ENCODE results near the gene IL16.

Gene IL16

GRCh38 chr15:81294516-81294880 lies 97.8 kb downstream of the IL16 start:
- no peak for DNase-seq (ENCODE audit: low read depth in 2 of 2)

DNA sequence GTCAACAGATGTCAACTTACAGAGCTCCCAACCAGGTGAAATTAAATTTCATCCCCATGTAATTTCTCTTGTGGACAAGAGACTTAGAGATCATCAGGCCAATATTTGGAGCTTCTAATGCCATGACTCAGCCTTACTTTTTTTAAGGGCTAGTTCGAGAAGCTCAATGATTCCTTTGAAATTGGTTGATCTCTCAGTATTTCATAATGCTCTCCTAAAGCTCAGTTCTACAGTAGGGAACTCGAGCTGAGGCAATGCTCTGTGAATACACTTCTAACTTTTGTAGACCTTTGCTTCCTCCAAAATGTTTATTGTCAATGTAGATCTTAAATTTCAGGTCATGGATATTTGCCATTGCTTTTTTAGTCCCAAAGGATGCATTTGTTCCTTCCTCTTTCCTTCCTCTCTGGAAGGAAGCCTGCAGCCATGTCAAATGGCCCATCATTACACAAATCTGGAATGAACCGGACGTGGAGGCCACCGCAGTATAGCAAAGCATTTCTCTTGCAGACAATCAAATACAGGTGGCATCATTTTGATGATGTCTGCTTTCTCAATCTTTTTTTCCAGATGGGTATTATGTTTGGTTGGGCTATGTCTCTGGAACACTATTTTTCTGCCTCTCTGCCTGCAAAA lies 98.9 kb downstream of the IL16 start:
- no peak for DNase-seq (ENCODE audit: low read depth in 2 of 2)

DNA sequence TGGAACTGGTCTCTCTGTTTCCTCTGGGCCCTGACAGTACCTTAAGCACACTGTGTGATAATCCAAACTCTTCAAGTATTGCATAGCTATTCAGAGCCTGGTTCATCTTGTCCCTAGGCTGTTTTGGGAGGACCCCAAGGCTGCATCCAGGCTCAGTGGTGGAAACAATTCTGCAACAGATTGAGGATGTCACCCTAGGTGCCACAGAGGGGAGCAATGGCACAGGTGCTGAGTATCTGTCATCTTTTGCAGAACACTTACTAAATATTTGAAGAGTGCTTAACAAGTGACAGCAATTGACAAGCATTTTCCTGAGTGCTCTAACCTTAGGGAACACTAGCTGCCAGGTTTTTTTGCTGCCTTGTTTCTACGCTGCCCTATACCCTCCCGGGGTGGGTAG lies 99.5 kb downstream of the IL16 start:
- DNase-seq (ENCODE audit: low read depth in 2 of 2): no peak

DNA sequence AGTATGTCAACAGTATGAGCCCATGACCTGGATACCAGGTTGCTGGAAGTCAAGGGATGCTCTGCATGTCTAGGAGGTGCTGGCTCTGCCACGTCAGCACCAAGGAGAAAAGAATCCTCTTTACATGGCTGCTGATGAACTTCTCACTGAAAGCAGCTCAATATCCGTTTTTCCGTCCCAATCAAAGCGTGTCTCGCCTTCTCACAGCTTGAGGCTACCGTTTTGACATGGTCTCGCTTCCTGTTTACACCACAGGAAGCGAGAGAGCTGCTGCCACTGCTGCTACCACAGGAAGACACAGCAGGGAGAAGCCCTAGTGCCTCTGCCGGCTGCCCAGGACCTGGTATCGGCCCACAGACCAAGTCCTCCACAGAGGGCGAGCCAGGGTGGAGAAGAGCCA lies 100.0 kb downstream of the IL16 start:
- DNase-seq (ENCODE audit: low read depth in 2 of 2): peak; percentile 40 to 42

DNA sequence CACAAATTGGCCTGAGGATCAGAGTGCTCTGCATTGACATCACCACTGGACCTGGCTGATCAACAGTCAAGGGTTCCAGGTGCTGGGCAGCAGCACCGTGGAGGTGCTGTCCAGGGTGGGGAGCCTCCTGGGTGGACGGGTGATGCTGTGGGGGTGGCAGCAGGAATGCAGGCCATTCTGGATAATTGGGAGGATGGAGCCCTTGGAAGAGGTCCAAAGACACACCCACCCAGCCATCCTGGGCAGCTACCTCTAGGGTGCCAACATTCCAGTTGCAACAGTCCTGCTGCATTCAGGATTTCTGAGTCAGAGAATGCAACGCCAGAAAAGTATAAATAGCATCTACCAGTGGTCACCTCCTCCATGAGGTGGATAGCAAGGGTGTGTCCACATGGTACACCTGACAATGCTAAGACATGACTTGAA lies 100.5 kb downstream of the IL16 start:
- no peak for DNase-seq (ENCODE audit: low read depth in 2 of 2)

DNA sequence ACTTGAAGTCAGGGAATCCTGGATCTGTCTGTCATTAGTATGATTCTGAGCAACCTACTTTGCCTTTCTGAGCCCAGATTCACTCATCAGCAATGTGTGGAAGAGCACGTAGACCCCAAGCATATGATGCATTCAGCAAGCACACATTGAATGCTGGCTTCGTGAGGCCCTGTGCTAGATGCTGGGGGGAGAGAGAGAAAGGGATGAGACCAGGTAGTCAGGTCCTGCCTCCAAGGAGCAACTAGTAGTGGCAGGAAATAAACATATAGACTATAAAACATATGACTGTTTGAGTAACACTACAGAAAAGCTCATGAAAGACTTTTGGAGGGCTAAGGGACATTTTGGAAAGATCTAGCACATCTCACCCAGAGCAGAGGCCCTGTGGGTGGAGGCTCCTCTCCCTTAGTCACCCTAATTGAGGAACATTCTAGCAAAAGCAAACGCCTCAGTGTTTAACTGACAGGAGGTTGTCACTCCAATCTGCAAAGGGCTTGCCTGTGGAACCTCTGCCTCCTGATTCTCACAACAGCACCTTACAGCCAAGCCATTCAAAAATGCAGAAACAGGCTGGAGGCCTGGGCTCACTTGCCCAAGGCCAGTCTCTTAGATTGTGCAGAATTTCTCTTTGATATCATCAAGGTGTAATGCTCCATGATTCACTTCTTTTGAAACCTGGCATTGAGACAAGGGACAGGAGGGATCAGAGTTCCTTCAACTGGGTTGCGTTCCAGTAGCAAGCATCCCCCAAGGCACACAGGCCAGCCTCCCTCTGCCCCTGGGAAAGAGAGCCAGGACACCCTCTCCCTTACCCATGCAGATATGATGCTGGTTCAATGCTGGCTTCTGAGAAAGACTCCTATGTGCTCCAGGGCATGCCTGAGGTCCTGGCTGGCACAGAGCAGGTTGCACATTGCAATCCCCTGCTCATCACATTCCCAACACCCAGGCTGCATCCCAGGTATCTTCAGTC lies 101.2 kb downstream of the IL16 start:
- no peak for DNase-seq (ENCODE audit: low read depth in 2 of 2)

DNA sequence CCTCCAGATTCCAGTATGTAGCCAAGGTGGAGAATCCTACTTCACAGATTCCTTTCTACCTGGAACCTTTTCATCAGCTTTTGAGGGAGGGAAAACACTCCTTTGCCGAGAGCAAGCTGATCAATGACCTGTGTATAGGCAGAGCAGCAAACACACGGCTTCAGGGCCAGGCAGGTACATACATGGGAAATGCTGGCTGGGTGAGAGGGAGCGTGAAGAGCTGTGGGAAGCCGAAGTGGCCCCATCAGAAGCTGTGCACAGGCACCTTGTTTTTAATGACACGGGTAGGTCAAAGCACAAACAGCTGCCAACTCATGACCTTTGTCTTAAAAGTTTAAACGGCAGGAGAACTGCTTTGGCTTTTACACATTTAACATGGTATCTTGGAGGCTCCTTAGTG lies 101.9 kb downstream of the IL16 start:
- no peak for DNase-seq (ENCODE audit: low read depth in 2 of 2)

- DNase-seq (ENCODE audit: low read depth in 2 of 2): no peak
Measured at GRCh38 chr15:81299156-81299555, 102.5 kb downstream of the IL16 start.

DNA sequence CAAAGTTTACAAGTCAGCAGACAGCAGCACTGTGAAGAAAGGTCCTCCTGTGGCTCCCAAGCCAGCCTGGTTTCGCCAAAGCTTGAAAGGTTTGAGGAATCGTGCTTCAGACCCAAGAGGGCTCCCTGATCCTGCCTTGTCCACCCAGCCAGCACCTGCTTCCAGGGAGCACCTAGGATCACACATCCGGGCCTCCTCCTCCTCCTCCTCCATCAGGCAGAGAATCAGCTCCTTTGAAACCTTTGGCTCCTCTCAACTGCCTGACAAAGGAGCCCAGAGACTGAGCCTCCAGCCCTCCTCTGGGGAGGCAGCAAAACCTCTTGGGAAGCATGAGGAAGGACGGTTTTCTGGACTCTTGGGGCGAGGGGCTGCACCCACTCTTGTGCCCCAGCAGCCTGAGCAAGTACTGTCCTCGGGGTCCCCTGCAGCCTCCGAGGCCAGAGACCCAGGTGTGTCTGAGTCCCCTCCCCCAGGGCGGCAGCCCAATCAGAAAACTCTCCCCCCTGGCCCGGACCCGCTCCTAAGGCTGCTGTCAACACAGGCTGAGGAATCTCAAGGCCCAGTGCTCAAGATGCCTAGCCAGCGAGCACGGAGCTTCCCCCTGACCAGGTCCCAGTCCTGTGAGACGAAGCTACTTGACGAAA lies 103.1 kb downstream of the IL16 start:
- DNase-seq (ENCODE audit: low read depth in 2 of 2): no peak

DNA sequence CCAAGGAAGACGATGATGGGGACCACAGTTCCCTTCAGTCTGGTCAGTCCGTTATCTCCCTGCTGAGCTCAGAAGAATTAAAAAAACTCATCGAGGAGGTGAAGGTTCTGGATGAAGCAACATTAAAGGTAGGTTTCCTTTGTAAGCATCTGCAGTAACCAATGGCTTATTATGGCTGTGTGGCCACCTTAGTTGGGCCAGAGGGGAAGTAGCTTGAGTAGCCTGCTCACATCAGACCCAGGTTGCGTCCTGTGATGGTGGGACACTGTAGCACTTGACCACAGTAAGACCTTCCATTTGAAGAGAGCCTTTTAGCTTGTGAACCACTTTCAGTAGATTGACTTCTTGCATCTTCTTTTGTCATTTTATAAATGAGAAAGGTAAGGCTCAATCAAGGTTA lies 104.7 kb downstream of the IL16 start:
- no peak for DNase-seq (ENCODE audit: low read depth in 2 of 2)

DNA sequence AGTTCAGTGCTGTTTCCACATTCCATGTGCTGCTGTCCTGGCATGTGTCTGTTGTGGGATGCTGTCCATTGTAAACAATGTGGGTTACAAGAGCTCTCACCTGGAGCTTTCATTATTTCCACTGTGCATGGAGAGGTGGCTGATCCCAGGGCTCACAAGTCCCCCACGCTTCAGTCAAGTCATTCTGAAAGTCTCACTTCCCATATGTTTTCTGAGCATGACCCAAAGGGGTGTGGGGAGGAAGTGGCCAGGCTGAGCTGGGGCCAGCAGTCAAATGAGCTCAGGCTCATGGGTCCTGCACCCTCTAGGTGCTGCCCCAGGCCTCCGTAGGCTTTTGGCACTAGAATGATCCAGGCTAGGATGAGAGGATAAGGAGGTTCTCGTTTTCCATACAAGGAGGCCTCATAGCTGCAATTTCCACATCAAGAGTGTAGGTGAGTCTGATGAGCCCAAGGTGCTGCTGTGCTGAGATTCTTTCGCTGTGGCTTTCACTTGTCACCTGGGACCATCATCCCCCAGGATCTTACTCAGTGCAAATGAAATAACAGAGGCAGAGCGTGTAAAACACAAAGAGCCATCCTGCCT lies 105.2 kb downstream of the IL16 start:
- no peak for DNase-seq (ENCODE audit: low read depth in 2 of 2)

DNA sequence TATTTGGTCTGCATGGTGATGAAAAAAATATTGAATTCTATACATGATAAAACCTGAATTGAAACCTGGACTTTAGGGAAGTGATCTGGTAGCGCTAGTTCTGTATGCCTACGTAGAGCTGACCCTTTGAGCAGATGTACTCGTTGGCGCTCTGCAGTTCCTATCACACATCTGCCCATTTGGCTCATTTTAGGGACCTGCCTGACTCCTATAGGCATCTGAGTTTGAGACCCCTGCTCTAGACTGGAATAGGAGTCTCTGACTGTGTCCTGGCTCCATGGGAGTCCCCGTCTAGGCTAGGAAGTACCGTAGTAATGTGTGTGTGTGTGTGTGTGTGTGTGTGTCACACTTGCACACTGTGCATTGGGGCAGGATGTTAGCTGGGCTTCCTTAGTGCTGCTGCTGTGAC lies 106.0 kb downstream of the IL16 start:
- no peak for DNase-seq (ENCODE audit: low read depth in 2 of 2)

DNA sequence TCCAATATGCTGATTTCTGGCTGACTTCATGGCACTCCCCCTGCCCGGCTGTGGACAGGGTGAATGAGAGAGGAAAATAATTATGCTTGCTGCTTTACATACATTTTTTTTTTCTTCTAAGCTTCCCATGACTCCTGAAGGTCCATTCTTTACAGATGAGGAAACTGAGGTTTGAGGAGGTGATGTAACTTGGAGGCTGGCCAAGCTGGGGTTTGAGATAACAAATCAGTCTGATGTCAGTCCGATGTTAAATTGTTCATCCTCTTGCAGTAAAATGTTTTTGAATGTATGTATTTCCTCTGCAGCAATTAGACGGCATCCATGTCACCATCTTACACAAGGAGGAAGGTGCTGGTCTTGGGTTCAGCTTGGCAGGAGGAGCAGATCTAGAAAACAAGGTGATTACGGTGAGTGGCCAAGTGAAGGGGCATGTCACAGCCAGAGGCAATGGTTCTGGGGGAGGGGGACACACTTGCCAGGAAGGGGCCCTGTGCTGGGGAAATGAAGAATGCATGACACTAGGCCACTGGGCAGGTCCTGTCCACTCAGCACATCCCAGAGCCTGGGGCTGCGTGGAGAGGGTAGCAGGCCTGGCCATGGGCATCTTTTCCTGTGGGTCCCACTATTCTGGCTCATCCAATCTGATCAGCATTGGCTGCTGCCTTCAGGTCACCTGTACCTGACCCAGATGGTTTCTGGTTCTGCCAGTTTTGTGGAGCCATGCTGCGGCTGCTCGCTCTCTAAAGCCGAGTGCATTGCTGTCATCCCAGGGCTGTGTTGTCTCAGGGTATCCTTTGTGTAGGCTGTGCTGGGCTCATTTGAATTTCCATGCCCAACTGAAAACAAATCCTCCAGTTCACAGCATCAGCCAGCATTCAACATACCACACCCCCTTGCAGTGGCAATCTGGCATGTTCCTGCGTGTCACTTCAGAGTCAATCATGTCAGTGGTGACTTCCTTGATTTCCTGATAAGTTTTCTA lies 106.9 kb downstream of the IL16 start:
- no peak for DNase-seq (ENCODE audit: low read depth in 2 of 2)

- no peak for DNase-seq (ENCODE audit: low read depth in 2 of 2)
Measured at GRCh38 chr15:81304226-81304625, 107.5 kb downstream of the IL16 start.

DNA sequence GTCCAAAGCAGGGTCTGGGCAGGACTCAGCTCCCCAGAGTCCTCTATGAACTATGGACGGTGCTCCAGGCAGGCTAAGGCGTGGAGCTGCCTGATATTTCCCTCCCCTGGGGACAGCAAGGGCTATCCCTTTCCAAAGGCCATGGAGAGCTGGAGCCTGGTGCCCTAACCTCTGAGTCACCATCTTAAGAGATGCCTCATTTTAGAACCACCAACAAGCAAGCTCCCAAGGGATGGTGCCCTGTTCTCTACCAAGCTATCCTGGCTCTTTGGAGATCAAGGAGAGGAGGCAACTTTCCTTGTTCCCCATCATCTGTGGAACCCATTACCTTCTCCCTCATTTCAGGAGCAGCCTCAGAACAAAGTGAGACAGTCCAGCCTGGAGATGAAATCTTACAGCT lies 111.6 kb downstream of the IL16 start:
- no peak for DNase-seq (ENCODE audit: low read depth in 2 of 2)

DNA sequence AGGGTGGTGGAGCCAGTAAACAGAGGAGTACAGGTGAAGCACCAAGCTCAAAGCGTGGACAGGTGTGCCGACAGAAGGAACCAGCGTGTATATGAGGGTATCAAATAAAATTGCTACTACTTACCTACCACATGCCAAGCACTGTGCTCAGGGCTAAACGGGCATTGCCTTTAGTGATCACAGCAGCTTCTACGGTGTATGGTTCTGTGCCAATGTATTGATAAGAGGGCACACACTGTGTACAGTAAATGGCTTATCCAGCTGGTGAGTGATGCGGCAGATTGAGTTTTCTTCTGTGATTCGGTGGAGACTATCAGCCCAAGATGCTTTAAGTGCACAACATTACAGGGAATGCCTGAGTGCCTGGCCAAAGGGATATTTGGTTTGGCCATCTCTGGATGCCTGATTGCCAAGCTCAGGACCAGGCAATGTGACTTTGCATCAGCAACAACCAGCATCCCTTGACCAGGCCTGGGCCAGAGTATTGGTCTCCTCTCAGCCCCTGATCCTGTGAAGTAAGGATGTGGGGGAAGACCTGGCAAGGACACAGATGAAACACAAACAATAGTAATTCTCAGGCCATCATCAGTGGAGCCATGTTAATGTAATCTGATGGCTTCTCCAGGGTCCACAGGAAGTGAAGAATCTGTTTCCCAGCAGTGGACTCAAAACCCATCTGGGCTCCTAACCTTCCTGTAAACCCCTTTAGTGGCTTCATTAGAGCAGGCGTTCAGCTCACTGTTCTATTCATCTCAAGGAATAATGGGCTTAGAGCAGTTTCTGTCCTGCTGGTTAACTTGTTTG lies 113.2 kb downstream of the IL16 start:
- no peak for DNase-seq (ENCODE audit: low read depth in 2 of 2)

- DNase-seq (ENCODE audit: low read depth in 2 of 2): no peak
Measured at GRCh38 chr15:81310480-81310879, 113.8 kb downstream of the IL16 start.

DNA sequence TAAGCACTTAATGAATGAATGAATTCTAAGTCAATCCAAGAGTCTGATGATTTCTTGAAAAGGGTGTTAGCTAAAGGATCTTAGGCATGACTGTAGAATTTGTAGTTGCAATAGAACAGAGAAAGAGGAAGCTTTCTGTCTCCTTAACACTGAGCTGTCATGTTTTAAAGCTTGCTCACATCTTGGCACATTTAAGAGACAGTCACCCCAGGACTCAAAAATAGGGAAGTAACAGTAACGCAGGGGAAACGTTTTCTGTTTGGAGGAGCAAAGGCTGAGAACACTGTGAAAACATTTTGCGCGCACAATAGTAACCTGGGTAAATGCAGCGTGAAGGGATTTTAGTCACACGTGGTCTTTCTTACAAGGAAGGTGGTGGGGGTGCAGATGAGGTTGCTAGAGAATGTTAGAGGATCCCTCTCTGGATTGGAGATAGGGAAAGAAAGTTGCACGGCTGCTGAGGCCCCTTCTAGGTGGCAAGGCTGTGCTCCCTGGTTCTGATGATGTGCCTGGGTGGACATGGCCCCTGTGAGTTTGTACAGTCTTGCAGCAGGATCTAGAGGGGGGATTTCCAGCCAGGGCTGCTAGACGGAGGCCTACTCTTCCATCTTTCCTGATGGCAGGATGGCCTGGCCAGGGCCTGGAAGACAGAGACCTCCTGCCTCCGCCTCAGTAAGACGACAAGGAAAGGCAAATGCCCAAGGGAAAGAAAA lies 115.2 kb downstream of the IL16 start:
- DNase-seq (ENCODE audit: low read depth in 2 of 2): no peak

DNA sequence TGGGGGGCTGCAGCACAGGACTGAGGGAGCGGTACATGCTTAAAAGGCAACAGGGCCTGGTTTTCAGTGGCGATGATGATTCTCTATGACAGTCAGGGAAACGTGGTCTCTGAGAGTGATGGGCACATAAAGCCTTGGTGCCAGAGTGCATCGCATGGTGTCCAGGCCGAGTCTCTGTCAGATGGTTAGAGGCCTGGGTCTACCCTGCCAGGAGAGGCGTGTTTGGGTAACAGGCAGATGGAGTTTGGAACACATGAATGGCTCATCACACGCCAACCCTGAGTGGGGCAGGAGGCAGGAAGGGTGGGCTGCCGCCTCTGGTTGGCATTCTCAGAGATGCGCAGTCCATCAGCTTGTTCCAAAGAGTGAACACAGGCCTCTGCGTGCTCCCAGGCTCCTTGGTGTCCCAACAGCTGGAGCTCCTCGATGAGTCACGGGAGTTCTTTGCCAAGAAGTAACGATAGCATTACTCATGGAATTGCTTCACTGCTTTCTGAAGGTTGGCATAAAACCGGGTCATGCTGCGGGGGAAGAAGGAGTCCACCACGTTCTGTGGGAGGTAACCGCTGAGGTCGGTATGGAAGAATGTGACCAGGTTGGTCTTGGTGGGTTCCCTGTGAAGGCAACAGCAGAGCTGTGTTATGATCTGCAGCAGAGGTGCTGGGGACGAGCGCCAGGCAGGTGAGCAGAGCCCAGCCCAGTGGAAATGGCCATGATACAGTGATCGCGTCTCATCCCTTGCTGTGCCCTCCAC lies 116.3 kb downstream of the IL16 start:
- DNase-seq (ENCODE audit: low read depth in 2 of 2): no peak

Measured in stimulated activated CD8-positive, alpha-beta memory T cell treated with anti-CD3 and anti-CD28 coated beads, Interleukin-7, amount 100 ng/mL, for 1 hour (primary cell).